ENCODE data around the gene PRRC2B.

Gene PRRC2B

GRCh38 chr9:131499254-131499767 is 105.4 kb downstream of the PRRC2B start:
- ChIA-PET CTCF (interaction anchor here (0.7 kb wide), 1 partner anchor 11 kb away, joined by 4 read pairs; no protein-coding TSS in a partner anchor), POLR2A (interaction anchor here (0.9 kb wide), 1 partner anchor 19 kb away, joined by 3 read pairs; no protein-coding TSS in a partner anchor)
- no peak for DNase-seq
- Histone ChIP-seq H3K36me3 (ENCODE audit: control insufficient read depth in 4 of 4, insufficient read depth in 4 of 4, low read length in 3 of 4) (peaks cover 9 to 60% (median 52%) of the 10 kb centered on the region in 4 experiments), H3K4me3 (ENCODE audit: control insufficient read depth in 1 of 7, extremely low read depth in 1 of 7, insufficient read depth in 4 of 7, low read depth in 2 of 7, low read length in 6 of 7) (no peak overlapping the region), H3K27ac (ENCODE audit: insufficient read depth in 1 of 2, low read depth in 1 of 2, low read length in 2 of 2, poor library complexity in 1 of 2, severe bottlenecking in 2 of 2) (no peak overlapping the region), H3K27me3 (replicated peaks in 2 of 5; ENCODE audit: control insufficient read depth in 4 of 5, insufficient read depth in 5 of 5, low read length in 4 of 5) (no peaks in the 10 kb centered on the region), H3K9me3 (ENCODE audit: control extremely low read depth in 1 of 5, control insufficient read depth in 4 of 5, insufficient read depth in 2 of 5, low read depth in 1 of 5, low read length in 4 of 5) (no peaks in the 10 kb centered on the region), H3K4me1 (ENCODE audit: control extremely low read depth in 1 of 4, control insufficient read depth in 4 of 4, insufficient read depth in 4 of 4, low read length in 3 of 4) (peaks cover 0 to 28% (median 19%) of the 10 kb centered on the region in 4 experiments)
- 95% methylated on average over 7 of the region's 7 CpGs for WGBS (ENCODE audit: insufficient coverage)

GRCh38 chr9:131500377-131500776 is 106.5 kb downstream of the PRRC2B start:
- ChIA-PET POLR2A (no interaction called here), CTCF (interaction anchor here (0.7 to 0.9 kb wide), 2 partner anchors 11 to 245 kb away, joined by 3 to 4 read pairs; no protein-coding TSS in a partner anchor)
- WGBS (ENCODE audit: insufficient coverage): 84% methylated on average over 10 of the region's 12 CpGs
- Histone ChIP-seq H3K4me3 (ENCODE audit: control insufficient read depth in 1 of 7, extremely low read depth in 1 of 7, insufficient read depth in 4 of 7, low read depth in 2 of 7, low read length in 6 of 7) (no peak overlapping the region), H3K4me1 (ENCODE audit: control extremely low read depth in 1 of 4, control insufficient read depth in 4 of 4, insufficient read depth in 4 of 4, low read length in 3 of 4) (peaks cover 0 to 31% (median 20%) of the 10 kb centered on the region in 4 experiments), H3K9me3 (ENCODE audit: control extremely low read depth in 1 of 5, control insufficient read depth in 4 of 5, insufficient read depth in 2 of 5, low read depth in 1 of 5, low read length in 4 of 5) (no peaks in the 10 kb centered on the region), H3K27ac (ENCODE audit: insufficient read depth in 1 of 2, low read depth in 1 of 2, low read length in 2 of 2, poor library complexity in 1 of 2, severe bottlenecking in 2 of 2) (no peak overlapping the region), H3K36me3 (ENCODE audit: control insufficient read depth in 4 of 4, insufficient read depth in 4 of 4, low read length in 3 of 4) (peaks cover 9 to 50% (median 42%) of the 10 kb centered on the region in 4 experiments), H3K27me3 (replicated peaks in 2 of 5; ENCODE audit: control insufficient read depth in 4 of 5, insufficient read depth in 5 of 5, low read length in 4 of 5) (no peaks in the 10 kb centered on the region)
- DNase-seq: no peak

- ChIA-PET CTCF (interaction anchor here (0.7 kb wide), 1 partner anchor 244 kb away, joined by 4 read pairs; no protein-coding TSS in a partner anchor), POLR2A (interaction anchor here (0.6 kb wide), 1 partner anchor 236 kb away, joined by 3 read pairs; no protein-coding TSS in a partner anchor)
- no peaks in the 10 kb centered on the region for H3K9me3 ChIP-seq (ENCODE audit: control extremely low read depth in 1 of 5, control insufficient read depth in 4 of 5, insufficient read depth in 2 of 5, low read depth in 1 of 5, low read length in 4 of 5)
- H3K4me3 ChIP-seq (ENCODE audit: control insufficient read depth in 1 of 7, extremely low read depth in 1 of 7, insufficient read depth in 4 of 7, low read depth in 2 of 7, low read length in 6 of 7): no peak overlapping the region
- peaks cover 7 to 43% (median 35%) of the 10 kb centered on the region in 4 experiments for H3K36me3 ChIP-seq (ENCODE audit: control insufficient read depth in 4 of 4, insufficient read depth in 4 of 4, low read length in 3 of 4)
- H3K4me1 ChIP-seq (ENCODE audit: control extremely low read depth in 1 of 4, control insufficient read depth in 4 of 4, insufficient read depth in 4 of 4, low read length in 3 of 4): peaks cover 0 to 31% (median 20%) of the 10 kb centered on the region in 4 experiments
- H3K27me3 ChIP-seq (replicated peaks in 2 of 5; ENCODE audit: control insufficient read depth in 4 of 5, insufficient read depth in 5 of 5, low read length in 4 of 5): no peaks in the 10 kb centered on the region
- no peak overlapping the region for H3K27ac ChIP-seq (ENCODE audit: insufficient read depth in 1 of 2, low read depth in 1 of 2, low read length in 2 of 2, poor library complexity in 1 of 2, severe bottlenecking in 2 of 2)
- DNase-seq: peak; percentile 34 to 73 (median 66)
- 83% methylated on average over 5 of the region's 5 CpGs for WGBS (ENCODE audit: insufficient coverage)
These were observed 107.2 kb downstream of the PRRC2B start for GRCh38 chr9:131500939-131501541.

- H3K27me3 ChIP-seq (replicated peaks in 2 of 5; ENCODE audit: control insufficient read depth in 4 of 5, insufficient read depth in 5 of 5, low read length in 4 of 5): no peaks in the 10 kb centered on the region
- H3K27ac ChIP-seq (ENCODE audit: insufficient read depth in 1 of 2, low read depth in 1 of 2, low read length in 2 of 2, poor library complexity in 1 of 2, severe bottlenecking in 2 of 2): peak within 1 kb of the TSS in 1 of 2 experiments; percentile 66
- H3K9me3 ChIP-seq (ENCODE audit: control extremely low read depth in 1 of 5, control insufficient read depth in 4 of 5, insufficient read depth in 2 of 5, low read depth in 1 of 5, low read length in 4 of 5): no peaks in the 10 kb centered on the region
- 0% methylated on average over 67 of the region's 83 CpGs for WGBS (ENCODE audit: insufficient coverage)
- peaks cover 0 to 31% (median 20%) of the 10 kb centered on the region in 4 experiments for H3K4me1 ChIP-seq (ENCODE audit: control extremely low read depth in 1 of 4, control insufficient read depth in 4 of 4, insufficient read depth in 4 of 4, low read length in 3 of 4)
- DNase-seq: peak; percentile 84 to 87 (median 87)
- peak within 1 kb of the TSS; percentile 60 to 91 (median 81) for H3K4me3 ChIP-seq (ENCODE audit: control insufficient read depth in 1 of 7, extremely low read depth in 1 of 7, insufficient read depth in 4 of 7, low read depth in 2 of 7, low read length in 6 of 7)
- H3K36me3 ChIP-seq (ENCODE audit: control insufficient read depth in 4 of 4, insufficient read depth in 4 of 4, low read length in 3 of 4): peaks cover 8 to 32% (median 25%) of the 10 kb centered on the region in 4 experiments
- CTCF ChIA-PET: interaction anchor here (1.1 kb wide), 1 partner anchor 26 kb away, joined by 4 read pairs; no protein-coding TSS in a partner anchor
- POLR2A ChIA-PET: interaction anchor here (0.5 to 0.6 kb wide), 2 partner anchors 266 to 294 kb away, joined by 3 read pairs; no protein-coding TSS in a partner anchor
These were observed 109.1 kb downstream of the PRRC2B start, which contains the start of gene POMT1 for GRCh38 chr9:131502781-131503625. Gene POMT1, plus strand, starts transcription at chr9:131502918. Its CDS starts 1,301 bp downstream, at chr9:131504219.

GRCh38 chr9:131503626-131504465 is 110.0 kb downstream of the PRRC2B start:
- H3K27ac ChIP-seq (ENCODE audit: insufficient read depth in 1 of 2, low read depth in 1 of 2, low read length in 2 of 2, poor library complexity in 1 of 2, severe bottlenecking in 2 of 2): no peak overlapping the region
- DNase-seq: peak; percentile 47 to 79 (median 77)
- peaks cover 0 to 31% (median 20%) of the 10 kb centered on the region in 4 experiments for H3K4me1 ChIP-seq (ENCODE audit: control extremely low read depth in 1 of 4, control insufficient read depth in 4 of 4, insufficient read depth in 4 of 4, low read length in 3 of 4)
- H3K4me3 ChIP-seq (ENCODE audit: control insufficient read depth in 1 of 7, extremely low read depth in 1 of 7, insufficient read depth in 4 of 7, low read depth in 2 of 7, low read length in 6 of 7): peak overlapping the region; percentile 60 to 91 (median 81)
- 32% methylated on average over 28 of the region's 32 CpGs for WGBS (ENCODE audit: insufficient coverage)
- peaks cover 5 to 24% (median 19%) of the 10 kb centered on the region in 4 experiments for H3K36me3 ChIP-seq (ENCODE audit: control insufficient read depth in 4 of 4, insufficient read depth in 4 of 4, low read length in 3 of 4)
- no peaks in the 10 kb centered on the region for H3K27me3 ChIP-seq (replicated peaks in 2 of 5; ENCODE audit: control insufficient read depth in 4 of 5, insufficient read depth in 5 of 5, low read length in 4 of 5)
- H3K9me3 ChIP-seq (ENCODE audit: control extremely low read depth in 1 of 5, control insufficient read depth in 4 of 5, insufficient read depth in 2 of 5, low read depth in 1 of 5, low read length in 4 of 5): no peaks in the 10 kb centered on the region
- CTCF ChIA-PET: interaction anchor here (1.1 kb wide), 1 partner anchor 25 kb away, joined by 4 read pairs; no protein-coding TSS in a partner anchor
- POLR2A ChIA-PET: interaction anchor here (0.6 kb wide), 1 partner anchor 295 kb away, joined by 3 read pairs; no protein-coding TSS in a partner anchor

- Histone ChIP-seq H3K4me3 (ENCODE audit: control insufficient read depth in 1 of 7, extremely low read depth in 1 of 7, insufficient read depth in 4 of 7, low read depth in 2 of 7, low read length in 6 of 7) (no peak overlapping the region), H3K4me1 (ENCODE audit: control extremely low read depth in 1 of 4, control insufficient read depth in 4 of 4, insufficient read depth in 4 of 4, low read length in 3 of 4) (peaks cover 0 to 31% (median 20%) of the 10 kb centered on the region in 4 experiments), H3K9me3 (ENCODE audit: control extremely low read depth in 1 of 5, control insufficient read depth in 4 of 5, insufficient read depth in 2 of 5, low read depth in 1 of 5, low read length in 4 of 5) (no peaks in the 10 kb centered on the region), H3K27me3 (replicated peaks in 2 of 5; ENCODE audit: control insufficient read depth in 4 of 5, insufficient read depth in 5 of 5, low read length in 4 of 5) (no peaks in the 10 kb centered on the region), H3K36me3 (ENCODE audit: control insufficient read depth in 4 of 4, insufficient read depth in 4 of 4, low read length in 3 of 4) (peaks cover 2 to 19% (median 13%) of the 10 kb centered on the region in 4 experiments), H3K27ac (ENCODE audit: insufficient read depth in 1 of 2, low read depth in 1 of 2, low read length in 2 of 2, poor library complexity in 1 of 2, severe bottlenecking in 2 of 2) (no peak overlapping the region)
- DNase-seq: peak in 1 of 3 donors; percentile 12
- ChIA-PET POLR2A (no interaction called here), CTCF (interaction anchor here (0.9 kb wide), 1 partner anchor 15 kb away, joined by 3 read pairs; no protein-coding TSS in a partner anchor)
- 96% methylated on average over 5 of the region's 8 CpGs for WGBS (ENCODE audit: insufficient coverage)
These were observed 111.1 kb downstream of the PRRC2B start for GRCh38 chr9:131505012-131505411.

All from common myeloid progenitor, CD34-positive (primary cell).